ENCODE results near the gene LRRFIP1. TPM values are rescaled to one million over a fixed set of nuclear protein-coding genes. Genes with fewer than 3 reads are reported as not detected.

Gene LRRFIP1
- total RNA-seq, 2 experiments from 2014 or later = 157 to 161 TPM

DNA sequence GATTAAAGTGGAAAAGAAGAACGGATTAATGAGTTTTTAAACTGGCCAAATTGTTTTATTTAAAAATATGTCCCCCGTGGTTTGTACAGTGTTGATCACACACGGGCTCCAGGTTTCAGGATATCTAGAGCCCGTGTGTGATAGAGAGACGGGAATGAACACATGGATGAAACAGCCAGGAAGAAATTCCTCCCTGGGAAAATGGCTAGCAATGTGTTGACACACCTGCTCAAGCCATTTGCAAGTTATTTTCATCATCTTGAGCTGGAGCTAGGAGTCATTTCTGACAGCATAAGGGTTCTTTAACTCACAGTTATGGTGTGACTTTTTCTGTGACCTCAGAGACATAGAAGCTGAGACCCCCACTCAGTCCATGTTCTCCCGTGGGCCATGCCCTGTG is 81.6 kb downstream of the LRRFIP1 start:
- no peak overlapping the region for H3K4me3 ChIP-seq (ENCODE audit: low read length)
- peaks cover 62% of the 10 kb centered on the region for H3K36me3 ChIP-seq (ENCODE audit: insufficient read depth, low read length)
- Mint-ChIP-seq H3K36me3 (ENCODE audit: low read depth) (peaks cover 67% of the 10 kb centered on the region), H3K27ac (peak overlapping the region; percentile 93), H3K4me1 (ENCODE audit: low read depth) (peaks cover 68% of the 10 kb centered on the region), H3K4me3 (no peak overlapping the region), H3K27me3 (no peaks in the 10 kb centered on the region), H3K9me3 (no peaks in the 10 kb centered on the region)
- no peak for DNase-seq
- H3K4me1 ChIP-seq (ENCODE audit: insufficient read depth, low read length) = peaks cover 63% of the 10 kb centered on the region
- POLR2A ChIA-PET = interaction anchor here (2.6 to 2.9 kb wide), 2 partner anchors 12 to 35 kb away, joined by 14 to 15 read pairs; no protein-coding TSS in a partner anchor
- H3K9me3 ChIP-seq (ENCODE audit: control insufficient read depth in 1 of 2, insufficient read depth in 1 of 2, low read length in 2 of 2) = peaks cover 0 to 4% of the 10 kb centered on the region in 2 experiments
- ATAC-seq (ENCODE audit: poor library complexity) = no peak
- intact Hi-C loops (cut with DNase I, micrococcal nuclease) = loop anchor here (5.0 to 10.0 kb wide), 2 partner anchors 37 to 256 kb away; partner anchors contain the start of gene UBE2F (in 1 of the 2)
- no peaks in the 10 kb centered on the region for H3K27me3 ChIP-seq (ENCODE audit: control insufficient read depth in 1 of 2, insufficient read depth in 2 of 2, low read length in 2 of 2)
- TF ChIP-seq, protein P1, sequence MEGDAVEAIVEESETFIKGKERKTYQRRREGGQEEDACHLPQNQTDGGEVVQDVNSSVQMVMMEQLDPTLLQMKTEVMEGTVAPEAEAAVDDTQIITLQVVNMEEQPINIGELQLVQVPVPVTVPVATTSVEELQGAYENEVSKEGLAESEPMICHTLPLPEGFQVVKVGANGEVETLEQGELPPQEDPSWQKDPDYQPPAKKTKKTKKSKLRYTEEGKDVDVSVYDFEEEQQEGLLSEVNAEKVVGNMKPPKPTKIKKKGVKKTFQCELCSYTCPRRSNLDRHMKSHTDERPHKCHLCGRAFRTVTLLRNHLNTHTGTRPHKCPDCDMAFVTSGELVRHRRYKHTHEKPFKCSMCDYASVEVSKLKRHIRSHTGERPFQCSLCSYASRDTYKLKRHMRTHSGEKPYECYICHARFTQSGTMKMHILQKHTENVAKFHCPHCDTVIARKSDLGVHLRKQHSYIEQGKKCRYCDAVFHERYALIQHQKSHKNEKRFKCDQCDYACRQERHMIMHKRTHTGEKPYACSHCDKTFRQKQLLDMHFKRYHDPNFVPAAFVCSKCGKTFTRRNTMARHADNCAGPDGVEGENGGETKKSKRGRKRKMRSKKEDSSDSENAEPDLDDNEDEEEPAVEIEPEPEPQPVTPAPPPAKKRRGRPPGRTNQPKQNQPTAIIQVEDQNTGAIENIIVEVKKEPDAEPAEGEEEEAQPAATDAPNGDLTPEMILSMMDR (IDR thresholded peaks at IDR 0.05) = no peak
- CTCF ChIA-PET = interaction anchor here (1.2 to 3.3 kb wide), 4 partner anchors 16 to 36 kb away, joined by 4 to 23 read pairs (median 4); no protein-coding TSS in a partner anchor
- H3K27ac ChIP-seq (ENCODE audit: low read depth in 1 of 2, low read length in 2 of 2) = no peak overlapping the region

DNA sequence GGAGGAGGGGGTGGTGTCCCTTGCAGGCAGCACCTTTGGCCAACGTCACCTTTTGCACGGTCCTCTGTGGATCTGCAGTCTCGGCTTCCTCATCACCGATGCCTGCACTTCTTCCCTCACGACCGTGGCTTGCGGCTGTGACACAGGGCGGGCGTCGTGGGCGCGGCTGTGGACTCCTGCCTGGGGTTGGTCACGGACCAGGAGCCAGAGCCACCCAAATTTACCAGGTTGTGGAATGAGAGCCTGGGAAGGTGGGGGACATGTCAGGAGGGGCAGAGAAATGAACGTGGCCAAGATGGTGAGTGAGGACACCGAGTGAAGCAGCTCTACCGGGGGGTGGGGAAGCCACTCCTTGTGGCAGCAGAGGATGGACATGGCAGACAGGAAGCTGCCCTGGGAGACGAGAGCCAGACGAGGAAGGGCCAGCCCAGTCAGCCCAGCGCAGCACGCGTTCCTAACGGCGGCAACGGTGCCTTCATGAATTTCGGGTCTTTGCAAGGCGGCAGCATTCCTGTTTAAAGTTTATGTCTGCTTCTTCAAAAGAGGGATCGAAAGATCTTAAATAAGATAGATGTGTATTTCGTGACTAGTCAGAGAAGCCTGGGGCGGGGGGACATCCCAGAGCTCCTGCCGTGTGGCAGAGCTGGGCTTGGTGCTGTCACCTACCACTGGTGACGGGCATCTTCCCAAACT is 84.2 kb downstream of the LRRFIP1 start:
- Mint-ChIP-seq H3K27ac (no peak overlapping the region), H3K9me3 (no peaks in the 10 kb centered on the region)

GRCh38 chr2:237712477-237713377 is 85.3 kb downstream of the LRRFIP1 start:
- ChIA-PET POLR2A (interaction anchor here (1.2 kb wide), 1 partner anchor 14 kb away, joined by 4 read pairs; no protein-coding TSS in a partner anchor), CTCF (interaction anchor here (0.6 to 1.4 kb wide), 4 partner anchors 15 to 141 kb away, joined by 3 to 4 read pairs (median 4); no protein-coding TSS in a partner anchor)
- ATAC-seq (ENCODE audit: poor library complexity) = no peak
- Mint-ChIP-seq H3K4me3 (no peak overlapping the region), H3K36me3 (ENCODE audit: low read depth) (peaks cover 76% of the 10 kb centered on the region), H3K27me3 (no peaks in the 10 kb centered on the region), H3K4me1 (ENCODE audit: low read depth) (peaks cover 73% of the 10 kb centered on the region), H3K9me3 (no peaks in the 10 kb centered on the region), H3K27ac (peak overlapping the region; percentile 13)
- no peaks in the 10 kb centered on the region for H3K9me3 ChIP-seq (ENCODE audit: control insufficient read depth in 1 of 2, insufficient read depth in 1 of 2, low read length in 2 of 2)
- H3K27me3 ChIP-seq (ENCODE audit: control insufficient read depth in 1 of 2, insufficient read depth in 2 of 2, low read length in 2 of 2) = no peaks in the 10 kb centered on the region
- DNase-seq = peak in 1 of 14 experiments; percentile 0
- H3K36me3 ChIP-seq (ENCODE audit: insufficient read depth, low read length) = peaks cover 70% of the 10 kb centered on the region
- TF ChIP-seq, protein P1 (IDR thresholded peaks at IDR 0.05) = no peak
- intact Hi-C loops (cut with DNase I, micrococcal nuclease) = no loop called here
- no peak overlapping the region for H3K27ac ChIP-seq (ENCODE audit: low read depth in 1 of 2, low read length in 2 of 2)
- no peak overlapping the region for H3K4me3 ChIP-seq (ENCODE audit: low read length)
- peaks cover 35% of the 10 kb centered on the region for H3K4me1 ChIP-seq (ENCODE audit: insufficient read depth, low read length)

More for the DNA sequence above, 84.2 kb downstream of the LRRFIP1 start:
- Histone ChIP-seq H3K4me3 (ENCODE audit: low read length) (no peak overlapping the region), H3K27me3 (ENCODE audit: control insufficient read depth in 1 of 2, insufficient read depth in 2 of 2, low read length in 2 of 2) (no peaks in the 10 kb centered on the region), H3K9me3 (ENCODE audit: control insufficient read depth in 1 of 2, insufficient read depth in 1 of 2, low read length in 2 of 2) (no peaks in the 10 kb centered on the region), H3K27ac (ENCODE audit: low read depth in 1 of 2, low read length in 2 of 2) (no peak overlapping the region), H3K36me3 (ENCODE audit: insufficient read depth, low read length) (peaks cover 65% of the 10 kb centered on the region), H3K4me1 (ENCODE audit: insufficient read depth, low read length) (peaks cover 46% of the 10 kb centered on the region)
- Mint-ChIP-seq H3K4me1 (ENCODE audit: low read depth) (peaks cover 73% of the 10 kb centered on the region), H3K36me3 (ENCODE audit: low read depth) (peaks cover 84% of the 10 kb centered on the region), H3K27me3 (no peaks in the 10 kb centered on the region), H3K4me3 (no peak overlapping the region)
- intact Hi-C loops (cut with DNase I, micrococcal nuclease) = no loop called here
- CTCF ChIA-PET = interaction anchor here (1.3 kb wide), 1 partner anchor 14 kb away, joined by 4 read pairs; no protein-coding TSS in a partner anchor
- TF ChIP-seq, protein P1 (IDR thresholded peaks at IDR 0.05) = no peak
- POLR2A ChIA-PET = interaction anchor here (1.2 kb wide), 1 partner anchor 15 kb away, joined by 4 read pairs; no protein-coding TSS in a partner anchor
- ATAC-seq (ENCODE audit: poor library complexity) (no peak), DNase-seq (peak in 1 of 14 experiments; percentile 2)

All from CD4-positive, alpha-beta T cell (primary cell).